HG02588 (cell line): ENCODE results near the gene FBH1.
"Not testable (repeated sequence)": the region's sequence is repeated elsewhere in the genome, so short reads cannot be mapped to it uniquely, and the experiment has no call there.

Experiments used
- ATAC-seq: cut with Tn5 transposase; IDR thresholded peaks from one replicate; pipeline ENCODE4 v1.9.1; 2021; ENCODE audit warnings: mild to moderate bottlenecking, moderate library complexity; ENCODE audit not compliant: unreplicated experiment

The FBH1 gene

GRCh38 chr10:5873515-5873995 lies 16.5 kb upstream of the FBH1 start:
- peak; percentile 79 for ATAC-seq

DNA sequence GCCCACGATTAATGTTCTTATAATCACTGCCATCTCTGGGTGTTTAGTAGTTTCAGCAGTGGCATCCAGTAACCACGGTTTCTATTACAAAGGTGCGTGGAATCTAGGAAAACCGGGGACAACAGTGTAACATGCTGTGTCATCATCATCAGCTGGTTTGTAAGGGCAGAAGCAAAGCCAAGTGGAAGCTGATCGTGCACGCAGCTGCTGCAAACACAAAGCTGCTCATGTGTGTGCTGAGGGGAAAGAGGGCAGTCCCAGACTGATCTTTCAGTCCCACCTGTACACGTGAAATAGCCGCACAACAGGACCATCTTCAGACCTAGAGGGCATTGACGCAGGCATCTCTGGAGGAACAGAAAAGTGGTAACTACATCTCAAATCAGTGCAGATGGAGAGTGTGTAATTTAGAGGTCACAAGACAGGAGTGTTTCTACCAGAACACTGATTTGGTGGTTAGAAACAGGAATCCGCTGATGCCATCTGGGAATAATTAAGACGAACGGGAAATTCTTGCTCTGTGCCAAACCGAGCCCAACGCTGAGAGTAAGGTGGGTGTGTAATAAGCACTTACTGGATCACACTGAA lies 13.8 kb upstream of the FBH1 start:
- no peak for ATAC-seq

- ATAC-seq: not testable (repeated sequence)
Observed at GRCh38 chr10:5877041-5877440, 13.0 kb upstream of the FBH1 start.

DNA sequence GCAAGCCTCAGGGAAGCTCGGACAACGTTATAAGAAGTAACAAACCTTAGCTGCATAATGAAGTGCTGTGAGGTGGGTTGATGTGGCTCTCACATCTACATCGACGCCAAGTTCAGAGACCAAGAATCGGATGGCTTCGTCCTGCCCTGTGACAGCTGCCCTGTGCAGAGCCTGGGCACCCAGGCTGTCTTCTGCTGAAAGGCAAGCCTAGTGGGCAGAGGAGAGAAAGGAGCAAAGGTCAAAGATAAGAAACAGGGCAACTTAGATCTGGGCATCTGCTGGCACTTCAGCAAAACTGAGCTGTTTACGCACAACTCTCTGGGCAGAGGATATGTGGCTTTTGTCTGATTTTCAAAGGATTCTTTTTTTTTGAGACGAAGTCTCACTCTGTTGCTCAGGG lies 7.1 kb upstream of the FBH1 start:
- ATAC-seq: no peak

DNA sequence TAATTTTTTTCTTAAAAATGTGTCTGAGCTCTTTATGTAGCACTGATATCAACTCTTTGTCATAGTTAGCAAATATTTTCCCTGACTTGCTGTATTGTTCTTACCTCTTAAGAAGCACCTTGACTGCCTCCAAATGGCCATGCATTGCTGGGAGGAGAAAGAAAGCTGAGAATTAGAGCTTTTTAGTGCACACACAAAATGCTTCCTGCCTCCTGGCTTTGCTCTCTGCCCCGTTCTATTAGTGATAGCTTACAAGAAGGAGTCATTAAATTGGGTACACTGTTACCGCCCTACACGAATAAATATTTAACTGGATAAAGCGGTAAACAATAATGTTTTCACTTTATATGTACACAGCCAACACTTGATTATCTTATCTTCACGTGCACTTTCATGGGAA lies 4.4 kb upstream of the FBH1 start:
- no peak for ATAC-seq

GRCh38 chr10:5887029-5887428 lies 3.0 kb upstream of the FBH1 start:
- ATAC-seq: no peak

- no peak for ATAC-seq
Observed at GRCh38 chr10:5887641-5888040, 2.4 kb upstream of the FBH1 start.

GRCh38 chr10:5888351-5888750 lies 1.7 kb upstream of the FBH1 start:
- ATAC-seq: no peak

DNA sequence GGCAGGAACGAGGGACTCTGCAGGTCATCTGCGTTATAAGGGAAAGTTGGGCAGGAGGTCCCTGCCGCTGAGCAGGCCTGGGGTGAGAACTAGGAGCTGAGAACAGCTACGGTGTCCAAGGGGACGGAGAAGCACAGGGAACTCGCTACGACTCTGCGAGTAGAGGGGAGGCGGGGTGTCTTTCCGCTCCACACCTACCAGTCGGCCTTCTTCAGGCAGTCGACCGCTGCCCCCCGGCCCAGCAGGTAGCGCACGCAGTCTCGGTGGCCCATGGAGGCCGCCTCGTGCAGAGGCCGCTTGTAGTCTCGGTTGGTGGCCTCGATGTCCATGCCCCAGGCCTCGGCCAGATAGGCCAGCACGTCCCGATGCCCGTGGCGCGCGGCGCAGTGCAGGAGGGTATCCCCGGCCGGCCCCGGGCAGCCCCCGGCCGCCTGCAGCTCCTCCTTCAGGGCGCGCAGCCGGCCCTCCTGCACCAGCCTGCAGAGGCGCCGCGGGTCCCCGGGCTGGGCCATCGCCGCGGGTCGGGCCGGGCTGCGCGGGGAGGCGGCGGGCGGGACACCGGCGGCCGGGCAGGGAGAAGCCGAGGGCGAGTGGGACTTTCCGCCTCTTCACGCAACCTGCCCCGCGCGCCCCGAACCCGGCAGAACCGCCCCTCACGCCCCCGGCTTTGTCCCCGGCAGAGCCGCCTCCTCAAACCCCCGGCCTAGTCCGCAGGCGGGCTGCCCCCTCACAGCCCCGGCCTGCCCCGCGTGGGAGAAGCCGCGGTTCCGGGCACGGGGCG lies 1.0 kb upstream of the FBH1 start:
- ATAC-seq: peak; percentile 29

- ATAC-seq: peak; percentile 1
Observed at GRCh38 chr10:5890452-5890915, 441 bp downstream of the FBH1 start.

- no peak for ATAC-seq
Observed at GRCh38 chr10:5891009-5891408, 966 bp downstream of the FBH1 start.

GRCh38 chr10:5892007-5892406 lies 2.0 kb downstream of the FBH1 start:
- no peak for ATAC-seq

DNA sequence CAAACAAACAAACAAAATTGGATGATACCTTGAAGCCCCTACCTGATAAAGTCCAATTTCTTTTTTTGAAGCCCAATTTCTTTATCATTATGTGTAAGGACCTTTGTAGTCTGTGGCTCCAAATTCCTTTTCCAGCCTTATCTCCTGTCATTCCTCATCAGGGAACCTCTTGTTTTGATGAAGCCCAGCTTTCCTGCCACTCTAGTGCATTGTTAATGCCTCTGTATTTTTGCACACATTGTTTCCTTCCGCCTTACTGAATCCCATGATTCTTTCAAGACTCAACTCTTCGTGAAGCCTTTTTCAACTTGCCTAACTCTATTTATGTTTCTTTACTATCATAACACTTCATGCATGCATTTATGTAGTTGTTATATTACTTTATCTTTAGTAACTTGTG lies 3.3 kb downstream of the FBH1 start:
- ATAC-seq: no peak

GRCh38 chr10:5894403-5894802 lies 4.4 kb downstream of the FBH1 start:
- ATAC-seq: no peak

DNA sequence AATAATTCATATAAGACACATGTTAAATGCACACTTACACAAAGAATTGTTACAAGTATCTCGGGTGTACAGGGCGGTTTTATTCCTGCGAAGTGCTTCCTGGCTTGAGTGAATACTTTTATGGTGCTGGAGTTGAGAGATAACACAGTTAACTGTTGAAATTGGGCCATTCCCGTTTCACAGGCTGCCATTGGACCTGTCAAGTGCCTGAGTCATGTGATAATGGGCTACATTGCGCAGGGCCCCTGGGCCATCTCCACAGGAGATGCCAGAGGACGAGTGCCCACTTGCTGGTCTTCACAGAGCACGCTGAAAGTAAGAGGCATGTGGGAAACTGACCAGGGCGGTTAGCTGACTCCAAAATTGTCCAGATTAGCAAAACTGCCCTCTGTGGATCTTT lies 4.8 kb downstream of the FBH1 start:
- no peak for ATAC-seq

DNA sequence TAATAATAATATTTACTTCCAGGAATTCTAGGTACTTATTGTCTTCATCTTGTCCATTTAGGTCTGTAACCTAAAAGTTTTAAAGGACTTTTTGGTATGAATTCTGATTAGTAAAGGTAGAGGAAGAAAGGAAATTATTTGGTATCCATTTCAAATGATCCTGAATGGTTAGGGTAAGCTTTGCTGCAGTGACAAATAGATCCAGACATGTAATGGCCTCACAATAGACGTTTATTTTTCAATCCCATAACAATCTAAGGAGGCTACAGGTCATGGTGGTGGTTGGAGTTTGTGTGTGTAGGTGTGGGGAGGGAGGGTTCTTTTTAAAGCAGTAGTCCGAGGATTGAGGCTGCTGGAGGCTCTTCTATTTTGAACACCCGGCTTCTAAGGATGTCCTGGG lies 5.3 kb downstream of the FBH1 start:
- no peak for ATAC-seq

- ATAC-seq: peak; percentile 64
Observed at GRCh38 chr10:5895804-5896203, 5.8 kb downstream of the FBH1 start.

GRCh38 chr10:5896208-5897052 lies 6.4 kb downstream of the FBH1 start:
- ATAC-seq: no peak

DNA sequence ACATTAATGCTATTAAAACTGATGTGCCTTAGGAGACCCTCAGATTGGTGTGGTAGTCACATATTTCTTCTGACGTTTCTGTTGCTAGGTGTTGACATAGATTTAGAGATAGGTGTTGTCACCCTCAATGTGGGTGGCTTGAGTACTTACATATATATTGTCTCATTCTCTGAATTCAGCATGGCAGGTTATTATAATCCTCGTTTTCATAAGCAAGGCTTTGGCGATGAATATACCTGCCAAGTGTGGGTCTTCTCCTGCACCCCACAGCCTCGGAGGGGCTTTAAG lies 7.0 kb downstream of the FBH1 start:
- ATAC-seq: no peak

DNA sequence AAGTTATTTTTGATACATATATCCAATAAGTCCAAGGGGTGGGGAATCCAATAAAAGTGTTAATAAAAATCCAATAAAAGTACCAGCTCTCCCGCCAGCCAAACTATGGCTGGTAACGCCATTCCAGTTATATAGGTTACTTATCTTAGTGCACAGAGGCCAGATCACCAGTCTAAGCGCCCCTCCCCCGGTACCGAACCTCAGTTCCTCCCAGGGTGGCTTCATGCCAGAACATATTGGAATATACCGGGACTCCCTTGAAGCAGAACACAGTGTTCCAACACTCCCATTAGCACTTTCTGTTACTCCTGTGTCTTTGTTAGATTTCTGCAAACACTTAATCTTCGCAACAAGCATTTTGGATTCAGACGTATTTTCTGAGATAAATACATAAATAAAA lies 7.5 kb downstream of the FBH1 start:
- ATAC-seq: no peak

DNA sequence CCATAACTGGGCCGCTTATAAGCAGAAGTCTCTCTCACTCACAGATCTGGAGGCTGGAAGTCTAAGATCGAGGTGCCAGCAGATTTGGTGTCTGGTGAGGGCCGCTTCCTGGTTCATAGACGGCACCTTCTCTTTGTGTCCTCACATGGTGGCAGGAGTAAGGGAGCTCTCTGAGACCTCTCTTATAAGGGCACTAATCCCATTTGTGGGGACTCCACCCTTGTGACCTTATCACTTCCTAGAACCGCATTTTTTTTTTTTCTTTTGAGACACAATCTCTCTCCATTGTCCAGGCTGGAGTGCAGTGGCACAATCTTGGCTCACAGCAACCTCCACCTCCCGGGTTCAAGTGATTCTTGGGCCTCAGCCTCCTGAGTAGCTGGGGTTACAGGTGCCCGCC lies 8.1 kb downstream of the FBH1 start:
- no peak for ATAC-seq

GRCh38 chr10:5900247-5900646 lies 10.2 kb downstream of the FBH1 start:
- ATAC-seq: no peak
